Measurements from ENCODE around the gene SUN1.

The SUN1 gene

GRCh38 chr7:908591-909357, 76.5 kb downstream of the SUN1 start:
- DNase-seq, result peak; percentile 86 to 89

- DNase-seq, result peak; percentile 43 to 54
These were observed 77.4 kb downstream of the SUN1 start for GRCh38 chr7:909358-910329.

GRCh38 chr7:910441-910861, 78.2 kb downstream of the SUN1 start:
- no peak for DNase-seq

GRCh38 chr7:910931-911431, 78.7 kb downstream of the SUN1 start:
- DNase-seq, result no peak

- DNase-seq, result no peak
These were observed 79.7 kb downstream of the SUN1 start for GRCh38 chr7:911791-912480.

GRCh38 chr7:913736-914520, 81.7 kb downstream of the SUN1 start:
- no peak for DNase-seq

GRCh38 chr7:914521-915194, 82.4 kb downstream of the SUN1 start:
- no peak for DNase-seq

GRCh38 chr7:915291-916218, 83.3 kb downstream of the SUN1 start:
- DNase-seq, result no peak

- DNase-seq, result no peak
These were observed 84.1 kb downstream of the SUN1 start for GRCh38 chr7:916291-916941.

GRCh38 chr7:917255-918117, 85.2 kb downstream of the SUN1 start:
- no peak for DNase-seq

GRCh38 chr7:918118-918425, 85.8 kb downstream of the SUN1 start:
- no peak for DNase-seq

- peak in 1 of 2 experiments; percentile 15 for DNase-seq
These were observed 86.3 kb downstream of the SUN1 start for GRCh38 chr7:918441-919113.

GRCh38 chr7:919114-919442, 86.8 kb downstream of the SUN1 start:
- DNase-seq, result peak; percentile 16 to 17

- peak in 1 of 2 experiments; percentile 17 for DNase-seq
These were observed 87.7 kb downstream of the SUN1 start for GRCh38 chr7:919924-920341.

GRCh38 chr7:920351-921070, 88.2 kb downstream of the SUN1 start:
- peak; percentile 63 to 67 for DNase-seq

- peak in 1 of 2 experiments; percentile 28 for DNase-seq
These were observed 88.8 kb downstream of the SUN1 start for GRCh38 chr7:921071-921461.

- peak in 1 of 2 experiments; percentile 37 for DNase-seq
These were observed 89.5 kb downstream of the SUN1 start for GRCh38 chr7:921581-922333.

Data from activated T-cell treated with anti-CD3 and anti-CD28 coated beads, Interleukin-2, amount 50 U/mL, for 48 hours (primary cell).